ENCODE results near the gene MATN1.

Gene MATN1

GRCh38 chr1:30730346-30731108, 7.1 kb upstream of the MATN1 start:
- DNase-seq: no peak

- DNase-seq: no peak
These were observed 6.5 kb upstream of the MATN1 start for GRCh38 chr1:30729901-30730300.

- DNase-seq: no peak
These were observed 5.7 kb upstream of the MATN1 start for GRCh38 chr1:30728832-30729638.

- DNase-seq: no peak
These were observed 5.0 kb upstream of the MATN1 start for GRCh38 chr1:30728340-30728739.

- DNase-seq: no peak
These were observed 4.4 kb upstream of the MATN1 start for GRCh38 chr1:30727824-30728223.

GRCh38 chr1:30726773-30727684, 3.6 kb upstream of the MATN1 start:
- DNase-seq: no peak

GRCh38 chr1:30726236-30726635, 2.9 kb upstream of the MATN1 start:
- DNase-seq: no peak

- DNase-seq: no peak
These were observed 2.2 kb upstream of the MATN1 start for GRCh38 chr1:30725450-30726095.

GRCh38 chr1:30724655-30725421, 1.5 kb upstream of the MATN1 start:
- DNase-seq: no peak

GRCh38 chr1:30724175-30724574, 790 bp upstream of the MATN1 start:
- DNase-seq: no peak

- no peak for DNase-seq
These were observed 1.4 kb downstream of the MATN1 start for GRCh38 chr1:30721812-30722537.

- DNase-seq: no peak
These were observed 2.0 kb downstream of the MATN1 start for GRCh38 chr1:30721341-30721793.

- DNase-seq: no peak
These were observed 2.8 kb downstream of the MATN1 start for GRCh38 chr1:30720271-30721223.

GRCh38 chr1:30719406-30720270, 3.7 kb downstream of the MATN1 start:
- DNase-seq: no peak

GRCh38 chr1:30718636-30719405, 4.6 kb downstream of the MATN1 start:
- peak; percentile 51 for DNase-seq

GRCh38 chr1:30718091-30718635, 5.2 kb downstream of the MATN1 start:
- DNase-seq: peak; percentile 54

- no peak for DNase-seq
These were observed 6.7 kb downstream of the MATN1 start for GRCh38 chr1:30716646-30717045.

- DNase-seq: no peak
These were observed 7.5 kb downstream of the MATN1 start for GRCh38 chr1:30715886-30716285.
